SU-DHL-6 (cell line): ENCODE results near the gene SPNS3.

Experiments
- CTCF ChIP-seq: fragments of 200-600 bp; sonication (generic); IDR thresholded peaks from one replicate; pipeline ENCODE4 v1.5.1; 2017; ENCODE audit warnings: antibody characterized with exemption, mild to moderate bottlenecking, low read length, moderate library complexity; ENCODE audit not compliant: insufficient read depth, poor library complexity, severe bottlenecking
- EZH2phosphoT487 ChIP-seq: fragments of 200-600 bp; sonication (generic), shearing (Covaris generic); conservative IDR thresholded peaks from 2 replicates; pipeline ENCODE4 v1.6.1; 2018; ENCODE audit warnings: mild to moderate bottlenecking, antibody characterized with exemption, low read length, moderate library complexity, mixed read lengths

- TF ChIP-seq CTCF (no peak), EZH2phosphoT487 (no peak)
Measured at GRCh38 chr17:4440690-4441686, 7.2 kb downstream of the SPNS3 start.
